GM18520 (cell line): ENCODE data around the gene AK4.
"Not testable (repeated sequence)": the region's sequence is repeated elsewhere in the genome, so short reads cannot be mapped to it uniquely, and the experiment has no call there.

Experiments
- ATAC-seq: cut with Tn5 transposase; IDR thresholded peaks from one replicate; pipeline ENCODE4 v1.9.1; 2021; ENCODE audit not compliant: unreplicated experiment

AK4 gene

GRCh38 chr1:65148178-65148547 lies at the start of gene AK4:
TSS of gene AK4 (plus strand) at chr1:65148203. CDS start at chr1:65148408, 205 bp downstream.
- ATAC-seq, result not testable (repeated sequence)

- ATAC-seq, result no peak
Observed at GRCh38 chr1:65103807-65104206, 44.2 kb upstream of the AK4 start.

- no peak for ATAC-seq
Observed at GRCh38 chr1:65104854-65105534, 43.0 kb upstream of the AK4 start.

- ATAC-seq, result no peak
Observed at GRCh38 chr1:65105596-65105995, 42.4 kb upstream of the AK4 start.

- ATAC-seq, result no peak
Observed at GRCh38 chr1:65108025-65108642, 39.9 kb upstream of the AK4 start.

- ATAC-seq, result no peak
Observed at GRCh38 chr1:65109487-65109886, 38.5 kb upstream of the AK4 start.

GRCh38 chr1:65112811-65113210 lies 35.2 kb upstream of the AK4 start:
- no peak for ATAC-seq

GRCh38 chr1:65113298-65113697 lies 34.7 kb upstream of the AK4 start:
- ATAC-seq, result no peak

- no peak for ATAC-seq
Observed at GRCh38 chr1:65114322-65114721, 33.7 kb upstream of the AK4 start.

GRCh38 chr1:65119951-65120350 lies 28.1 kb upstream of the AK4 start:
- no peak for ATAC-seq

- ATAC-seq, result not testable (repeated sequence)
Observed at GRCh38 chr1:65129104-65129503, 18.9 kb upstream of the AK4 start.

- ATAC-seq, result no peak
Observed at GRCh38 chr1:65138524-65138923, 9.5 kb upstream of the AK4 start.

GRCh38 chr1:65139793-65140192 lies 8.2 kb upstream of the AK4 start:
- ATAC-seq, result not testable (repeated sequence)

GRCh38 chr1:65141394-65141793 lies 6.6 kb upstream of the AK4 start:
- no peak for ATAC-seq

GRCh38 chr1:65141918-65142317 lies 6.1 kb upstream of the AK4 start:
- ATAC-seq, result no peak

GRCh38 chr1:65143112-65143658 lies 4.8 kb upstream of the AK4 start:
- ATAC-seq, result not testable (repeated sequence)

GRCh38 chr1:65146908-65147423 lies 1.0 kb upstream of the AK4 start:
- no peak for ATAC-seq

- ATAC-seq, result peak; percentile 54
Observed at GRCh38 chr1:65147424-65148177, 402 bp upstream of the AK4 start.

GRCh38 chr1:65148548-65149350 lies 746 bp downstream of the AK4 start:
- no peak for ATAC-seq

- ATAC-seq, result no peak
Observed at GRCh38 chr1:65149351-65150107, 1.5 kb downstream of the AK4 start.
